A375 (cell line): ENCODE results near the gene SVIP. TPM values are rescaled to one million over a fixed set of nuclear protein-coding genes. Genes with fewer than 3 reads are reported as not detected.

Experiments
- total RNA-seq: library from RNA; depleted of rRNA; stranded (reverse); fragments of >200 nt; shearing (Covaris generic); gene quantifications from 2 replicates; pipeline ENCODE4 v1.2.3, GENCODE V29; 2014; rRNA removed

Gene SVIP, protein sequence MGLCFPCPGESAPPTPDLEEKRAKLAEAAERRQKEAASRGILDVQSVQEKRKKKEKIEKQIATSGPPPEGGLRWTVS
- total RNA-seq, result 9.7 and 18.3 TPM in 2 replicates

DNA sequence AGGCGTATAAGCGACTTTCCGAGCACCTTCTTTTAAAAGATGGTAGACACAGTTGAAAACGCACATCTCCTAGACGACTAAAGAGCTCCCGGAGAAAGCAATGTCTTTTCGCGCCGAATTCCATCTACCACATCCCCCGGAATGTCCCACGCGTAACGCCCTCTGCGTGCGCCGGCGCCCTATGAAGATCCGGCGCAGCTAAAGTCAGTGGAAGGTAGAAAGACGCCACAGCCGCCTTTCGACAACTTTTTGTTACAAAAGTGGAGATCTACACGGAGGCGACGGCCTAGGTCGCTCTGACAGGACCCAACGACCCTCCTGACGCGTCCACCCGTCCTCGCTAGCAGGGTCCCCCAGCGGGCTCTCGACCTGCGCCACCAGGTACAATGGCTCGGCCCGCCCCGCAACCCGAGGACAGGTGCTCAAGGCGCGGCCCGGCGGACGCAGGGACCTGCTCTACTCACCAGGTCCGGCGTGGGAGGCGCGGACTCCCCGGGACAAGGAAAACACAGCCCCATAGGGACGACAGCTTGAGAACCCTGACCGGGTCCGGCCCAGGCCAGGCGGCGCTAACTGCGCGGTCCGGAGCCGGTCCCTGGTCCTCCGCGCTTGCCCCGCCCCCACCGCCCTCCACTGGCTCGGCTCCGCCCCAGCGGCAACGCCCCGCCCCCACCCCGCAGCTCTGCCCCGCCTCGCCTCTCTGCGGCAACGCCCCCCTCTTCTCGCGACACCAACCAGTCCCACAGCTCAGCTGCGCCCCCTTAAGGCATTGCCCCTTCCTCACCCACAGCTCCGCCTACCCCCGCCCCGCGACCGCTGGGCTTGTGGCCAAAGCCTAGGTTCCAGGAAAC lies at the start of gene SVIP:
Gene SVIP (minus strand): TSS at position 571 of the 851 bp plus-strand sequence. CDS start 53 bp downstream, at position 518.

DNA sequence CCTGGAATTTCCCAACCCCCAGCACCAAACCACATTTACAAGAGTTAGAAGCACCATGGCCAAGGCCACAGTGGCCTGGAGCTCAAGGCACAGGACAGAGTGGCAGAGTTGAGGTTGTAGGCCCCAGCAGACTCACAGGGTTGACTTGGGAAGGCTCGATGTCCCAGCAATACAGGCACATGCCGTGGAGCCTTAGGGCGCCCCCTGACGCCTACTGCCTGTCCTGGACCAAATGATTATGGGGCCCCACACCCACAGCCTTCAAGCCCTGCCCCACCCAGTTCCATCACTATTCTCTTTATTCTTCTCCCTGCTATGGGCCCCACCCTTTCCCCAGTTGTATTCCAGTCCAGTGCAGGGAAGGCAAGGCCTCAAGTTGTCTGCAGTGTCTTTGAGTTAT lies 30.6 kb upstream of the SVIP start, which contains the start of gene CCDC179:
Gene CCDC179 (minus strand): TSS at position 234 of the 400 bp plus-strand sequence. CDS start 53 bp downstream, at position 181.

Other genes starting within 250 kb of the SVIP start
- 4.6 and 6.3 TPM in 2 replicates for gene FANCF, start 204.0 kb downstream of the SVIP start, total RNA-seq
- gene GAS2, start 163.2 kb downstream of the SVIP start, total RNA-seq, result 1.2 and 1.7 TPM in 2 replicates
- not detected in 2 replicates for gene CCDC179, start 30.7 kb upstream of the SVIP start, total RNA-seq